Measurements from ENCODE around the gene GPX1.

Gene GPX1

GRCh38 chr3:49327485-49327884 is 30.7 kb downstream of the GPX1 start:
- no peak for TF ChIP-seq JUND (IDR thresholded peaks at IDR 0.05; ENCODE audit: low read depth)
- in situ Hi-C loops (cut with HindIII; ENCODE audit: low pct_unique_long_range_greater_than_20kb, low sequenced_read_pairs) = no loop called here
- DNase-seq (ENCODE audit: low read depth in 1 of 2, low spot score in 1 of 2) = peak in 1 of 2 experiments; percentile 58

GRCh38 chr3:49324768-49325167 is 33.4 kb downstream of the GPX1 start:
- no peak for DNase-seq (ENCODE audit: low read depth in 1 of 2, low spot score in 1 of 2)
- no peak for TF ChIP-seq JUND (IDR thresholded peaks at IDR 0.05; ENCODE audit: low read depth)
- in situ Hi-C loops (cut with HindIII; ENCODE audit: low pct_unique_long_range_greater_than_20kb, low sequenced_read_pairs) = no loop called here

- no peak for TF ChIP-seq JUND (IDR thresholded peaks at IDR 0.05; ENCODE audit: low read depth)
- DNase-seq (ENCODE audit: low read depth in 1 of 2, low spot score in 1 of 2) = no peak
- in situ Hi-C loops (cut with HindIII; ENCODE audit: low pct_unique_long_range_greater_than_20kb, low sequenced_read_pairs) = no loop called here
These were observed 41.3 kb downstream of the GPX1 start for GRCh38 chr3:49316696-49317457.

- DNase-seq (ENCODE audit: low read depth in 1 of 2, low spot score in 1 of 2) = no peak
- in situ Hi-C loops (cut with HindIII; ENCODE audit: low pct_unique_long_range_greater_than_20kb, low sequenced_read_pairs) = no loop called here
- no peak for TF ChIP-seq JUND (IDR thresholded peaks at IDR 0.05; ENCODE audit: low read depth)
These were observed 44.1 kb downstream of the GPX1 start for GRCh38 chr3:49313896-49314688.

- in situ Hi-C loops (cut with HindIII; ENCODE audit: low pct_unique_long_range_greater_than_20kb, low sequenced_read_pairs) = no loop called here
- TF ChIP-seq JUND (IDR thresholded peaks at IDR 0.05; ENCODE audit: low read depth) = no peak
- no peak for DNase-seq (ENCODE audit: low read depth in 1 of 2, low spot score in 1 of 2)
These were observed 46.9 kb downstream of the GPX1 start for GRCh38 chr3:49311283-49311682.

- in situ Hi-C loops (cut with HindIII; ENCODE audit: low pct_unique_long_range_greater_than_20kb, low sequenced_read_pairs) = no loop called here
- TF ChIP-seq JUND (IDR thresholded peaks at IDR 0.05; ENCODE audit: low read depth) = no peak
These were observed 47.5 kb downstream of the GPX1 start for GRCh38 chr3:49310677-49311076.

More at GRCh38 chr3:49310677-49311076, 47.5 kb downstream of the GPX1 start:
- DNase-seq (ENCODE audit: low read depth in 1 of 2, low spot score in 1 of 2) = no peak

Measured in T47D (cell line).